Epithelial cell of proximal tubule (primary cell): ENCODE data around the gene PSMD14. TPM values are rescaled to one million over a fixed set of nuclear protein-coding genes. Genes with fewer than 3 reads are reported as not detected.
"Not testable (repeated sequence)": the region's sequence is repeated elsewhere in the genome, so short reads cannot be mapped to it uniquely, and the experiment has no call there.

Source experiments
- DNase-seq: peaks from one replicate; pipeline ENCODE4 v3.0.0-alpha.2; 2011; ENCODE audit warnings: low read depth
- H3K4me3 ChIP-seq: 2 replicates; pipeline ENCODE4 v1.5.1; 2011; ENCODE audit warnings: low read depth, mild to moderate bottlenecking, low read length
- CTCF ChIP-seq: conservative IDR thresholded peaks from 2 replicates; pipeline ENCODE4 v1.5.1; 2012; ENCODE audit warnings: low read depth, mild to moderate bottlenecking, low read length
- total RNA-seq: library from RNA; depleted of rRNA; stranded (reverse); fragments of >200 nt; gene quantifications from 2 replicates; pipeline ENCODE4 v1.2.3, GENCODE V29; 2015

Gene PSMD14
- total RNA-seq, 1 donor from 2014 or later: 123 TPM

DNA sequence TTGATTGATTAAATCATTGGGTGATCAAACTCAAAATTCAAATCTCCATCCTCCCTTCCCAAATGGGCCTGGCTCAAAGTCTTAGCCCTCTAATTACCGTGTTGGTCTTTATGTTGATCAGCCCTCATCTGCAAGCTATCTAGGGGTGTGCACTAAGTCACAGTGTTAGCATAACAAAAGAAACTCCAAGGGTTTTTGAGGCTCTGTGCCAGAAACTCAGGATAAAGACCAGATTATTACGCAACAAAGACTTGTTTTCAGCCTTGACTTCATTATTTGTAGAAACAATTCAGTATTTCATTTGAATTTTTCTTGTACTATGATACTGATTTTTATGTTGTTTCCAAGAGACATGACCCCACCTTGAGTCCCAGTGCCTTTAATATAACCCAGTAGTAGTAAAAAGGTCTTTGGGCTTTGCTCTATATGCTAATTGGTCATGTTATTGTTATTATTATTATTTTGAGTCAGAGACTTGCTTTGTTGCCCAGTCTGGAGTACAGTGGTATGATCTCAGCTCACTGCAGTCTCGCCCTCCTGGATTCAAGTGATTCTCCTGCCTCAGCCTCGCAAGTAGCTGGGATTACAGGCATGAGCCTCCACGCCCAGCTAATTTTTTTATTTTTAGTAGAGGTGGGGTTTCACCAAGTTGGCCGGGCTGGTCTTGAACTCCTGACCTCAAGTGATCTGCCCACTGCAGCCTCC lies 13.9 kb downstream of the PSMD14 start:
- no peak for TF ChIP-seq CTCF
- no peak for DNase-seq
- H3K4me3 ChIP-seq: no peak overlapping the region

GRCh38 chr2:161324876-161325275 lies 16.7 kb downstream of the PSMD14 start:
- DNase-seq: no peak
- no peak overlapping the region for H3K4me3 ChIP-seq
- TF ChIP-seq CTCF: no peak

- no peak overlapping the region for H3K4me3 ChIP-seq
- TF ChIP-seq CTCF: no peak
- DNase-seq: no peak
Measured at GRCh38 chr2:161327582-161327981, 19.4 kb downstream of the PSMD14 start.

GRCh38 chr2:161332371-161332967 lies 24.2 kb downstream of the PSMD14 start:
- no peak overlapping the region for H3K4me3 ChIP-seq
- TF ChIP-seq CTCF: no peak
- no peak for DNase-seq

DNA sequence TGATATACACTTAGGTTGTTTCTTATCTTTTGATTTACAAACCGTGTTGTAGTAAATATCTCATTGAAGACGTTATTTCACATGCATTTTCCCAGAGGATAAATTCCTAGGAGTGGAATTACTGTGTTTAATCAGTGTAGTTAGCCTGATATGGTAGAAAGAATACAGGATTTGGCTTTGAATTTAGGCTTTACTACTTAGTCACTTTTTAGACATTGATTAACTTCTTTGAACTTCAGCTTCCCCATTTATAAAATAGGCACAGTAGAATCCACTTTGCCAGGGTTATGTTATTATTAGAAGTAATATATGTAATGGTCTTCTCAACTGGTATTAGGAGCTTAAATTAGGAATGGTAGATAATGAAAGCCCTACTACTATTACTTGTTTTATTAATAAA lies 27.4 kb downstream of the PSMD14 start:
- H3K4me3 ChIP-seq: no peak overlapping the region
- no peak for DNase-seq
- no peak for TF ChIP-seq CTCF

- no peak for DNase-seq
- H3K4me3 ChIP-seq: no peak overlapping the region
- TF ChIP-seq CTCF: no peak
Measured at GRCh38 chr2:161337247-161337646, 29.0 kb downstream of the PSMD14 start.

GRCh38 chr2:161339532-161339931 lies 31.3 kb downstream of the PSMD14 start:
- not testable (repeated sequence) for DNase-seq, H3K4me3 ChIP-seq

GRCh38 chr2:161340930-161341413 lies 32.7 kb downstream of the PSMD14 start:
- DNase-seq, H3K4me3 ChIP-seq: not testable (repeated sequence)
